Neural crest cell (in vitro differentiated cells): ENCODE data around the gene OR2C3. TPM values are rescaled to one million over a fixed set of nuclear protein-coding genes. Genes with fewer than 3 reads are reported as not detected.

Source experiments
- DNase-seq: peaks from one replicate; pipeline ENCODE4 v3.0.0; 2021; ENCODE audit warnings: low read depth, mixed read lengths, low spot score
- H3K27ac Mint-ChIP-seq: one replicate; pipeline ENCODE4 v1.8.0; 2021; ENCODE audit warnings: mild to moderate bottlenecking, mixed read lengths; ENCODE audit not compliant: unreplicated experiment
- H3K27me3 Mint-ChIP-seq: 2 replicates; pipeline ENCODE4 v1.8.0; 2021; ENCODE audit warnings: low read depth, mild to moderate bottlenecking, mixed read lengths
- H3K36me3 Mint-ChIP-seq: 2 replicates; pipeline ENCODE4 v1.8.0; 2021; ENCODE audit warnings: low read depth, mild to moderate bottlenecking, mixed read lengths
- H3K4me1 Mint-ChIP-seq: 2 replicates; pipeline ENCODE4 v1.8.0; 2021; ENCODE audit warnings: mixed read lengths
- H3K4me3 Mint-ChIP-seq: one replicate; pipeline ENCODE4 v1.8.0; 2021; ENCODE audit warnings: mild to moderate bottlenecking, mixed read lengths
- H3K9me3 Mint-ChIP-seq: 2 replicates; pipeline ENCODE4 v1.8.0; 2021; ENCODE audit warnings: mixed read lengths
- total RNA-seq: library from RNA; stranded (reverse); gene quantifications from 2 replicates; pipeline ENCODE4 v1.2.1, GENCODE V29; 2021
- TF ChIP-seq, protein P1 (sequence below): fragments of 200-600 bp; sonication (generic); conservative IDR thresholded peaks from 2 replicates; pipeline ENCODE4 v1.5.0; 2021; ENCODE audit warnings: antibody characterized with exemption, mild to moderate bottlenecking

The OR2C3 gene
- total RNA-seq, 1 donor from 2014 or later = not detected

- Mint-ChIP-seq H3K27ac (no peak overlapping the region), H3K36me3 (no peaks in the 10 kb centered on the region), H3K9me3 (peaks cover 7% of the 10 kb centered on the region), H3K4me1 (peaks cover 5% of the 10 kb centered on the region), H3K27me3 (no peaks in the 10 kb centered on the region), H3K4me3 (no peak overlapping the region)
- no peak for DNase-seq
- TF ChIP-seq, protein P1, sequence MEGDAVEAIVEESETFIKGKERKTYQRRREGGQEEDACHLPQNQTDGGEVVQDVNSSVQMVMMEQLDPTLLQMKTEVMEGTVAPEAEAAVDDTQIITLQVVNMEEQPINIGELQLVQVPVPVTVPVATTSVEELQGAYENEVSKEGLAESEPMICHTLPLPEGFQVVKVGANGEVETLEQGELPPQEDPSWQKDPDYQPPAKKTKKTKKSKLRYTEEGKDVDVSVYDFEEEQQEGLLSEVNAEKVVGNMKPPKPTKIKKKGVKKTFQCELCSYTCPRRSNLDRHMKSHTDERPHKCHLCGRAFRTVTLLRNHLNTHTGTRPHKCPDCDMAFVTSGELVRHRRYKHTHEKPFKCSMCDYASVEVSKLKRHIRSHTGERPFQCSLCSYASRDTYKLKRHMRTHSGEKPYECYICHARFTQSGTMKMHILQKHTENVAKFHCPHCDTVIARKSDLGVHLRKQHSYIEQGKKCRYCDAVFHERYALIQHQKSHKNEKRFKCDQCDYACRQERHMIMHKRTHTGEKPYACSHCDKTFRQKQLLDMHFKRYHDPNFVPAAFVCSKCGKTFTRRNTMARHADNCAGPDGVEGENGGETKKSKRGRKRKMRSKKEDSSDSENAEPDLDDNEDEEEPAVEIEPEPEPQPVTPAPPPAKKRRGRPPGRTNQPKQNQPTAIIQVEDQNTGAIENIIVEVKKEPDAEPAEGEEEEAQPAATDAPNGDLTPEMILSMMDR = no peak
Observed at GRCh38 chr1:247475793-247476192, 60.4 kb downstream of the OR2C3 start.

Other genes starting within 250 kb of the OR2C3 start
- gene ZNF496, start 204.6 kb downstream of the OR2C3 start, total RNA-seq = 64.2 and 65.5 TPM in 2 replicates
- gene NLRP3, start 120.3 kb downstream of the OR2C3 start, total RNA-seq = 0.07 TPM in 2 replicates
- not detected in 2 replicates for gene OR2B11, start 78.3 kb downstream of the OR2C3 start, total RNA-seq
- gene GCSAML, start 12.7 kb upstream of the OR2C3 start, total RNA-seq = not detected in 2 replicates
- not detected in 2 replicates for gene OR2G2, start 51.9 kb upstream of the OR2C3 start, total RNA-seq
- gene OR2G3, start 69.1 kb upstream of the OR2C3 start, total RNA-seq = not detected in 2 replicates
- not detected in 2 replicates for gene OR13G1, start 143.3 kb upstream of the OR2C3 start, total RNA-seq
- not detected in 2 replicates for gene OR6F1, start 180.2 kb upstream of the OR2C3 start, total RNA-seq
- not detected in 2 replicates for gene OR14K1, start 202.2 kb upstream of the OR2C3 start, total RNA-seq
- not detected in 2 replicates for gene OR14A2, start 211.7 kb upstream of the OR2C3 start, total RNA-seq
- not detected in 2 replicates for gene OR1C1, start 224.1 kb upstream of the OR2C3 start, total RNA-seq